ENCODE results near the gene MKLN1. TPM values are rescaled to one million over a fixed set of nuclear protein-coding genes. Genes with fewer than 3 reads are reported as not detected.

MKLN1 gene
- total RNA-seq, 4 donors from 2014 or later = 93.1 to 175 (median 102) TPM

DNA sequence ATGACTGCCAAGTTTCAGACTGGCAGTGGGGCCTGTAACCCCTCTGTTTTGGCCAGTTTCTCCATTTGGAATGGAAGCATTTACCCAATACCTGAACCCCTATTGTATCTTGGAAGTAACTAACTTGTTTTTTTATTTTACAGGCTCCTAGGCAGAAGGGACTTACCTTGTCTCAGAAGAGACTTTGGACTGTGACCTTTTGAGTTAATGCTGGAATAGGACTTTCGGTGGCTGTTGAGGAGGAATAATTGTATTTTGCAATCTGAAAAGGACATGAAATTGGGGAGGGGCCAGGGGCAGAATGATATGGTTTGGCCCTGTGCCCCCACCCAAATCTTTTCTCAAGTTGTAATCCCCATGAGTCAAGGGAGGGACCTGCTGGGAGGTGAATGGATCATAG lies 20.0 kb upstream of the MKLN1 start:
- Histone ChIP-seq H3K4me1 (peaks cover 6 to 8% of the 10 kb centered on the region in 2 donors), H3K36me3 (no peaks in the 10 kb centered on the region), H3K9me3 (no peaks in the 10 kb centered on the region), H3K4me3 (replicated peaks in 1 of 3) (no peak overlapping the region), H3K27ac (no peak overlapping the region), H3K27me3 (no peaks in the 10 kb centered on the region)
- intact Hi-C loops (cut with DNase I) = no loop called here
- DNase-seq = no peak
- WGBS, 2 donors = 95 to 100% methylated on average over 1 of the region's 1 CpG
- TF ChIP-seq CTCF (IDR thresholded peaks at IDR 0.05) (no peak), POLR2A (IDR thresholded peaks at IDR 0.05) (no peak)

GRCh38 chr7:131312838-131313237 lies 14.8 kb upstream of the MKLN1 start:
- DNase-seq = no peak
- no peak overlapping the region for H3K4me3 ChIP-seq (replicated peaks in 1 of 3)
- no peaks in the 10 kb centered on the region for H3K4me1 ChIP-seq
- 72 to 75% methylated on average over 1 of the region's 1 CpG for WGBS, 2 donors
- H3K27me3 ChIP-seq = no peaks in the 10 kb centered on the region
- no peaks in the 10 kb centered on the region for H3K9me3 ChIP-seq
- TF ChIP-seq CTCF (IDR thresholded peaks at IDR 0.05) = no peak
- no peak for TF ChIP-seq POLR2A (IDR thresholded peaks at IDR 0.05)
- H3K36me3 ChIP-seq = no peaks in the 10 kb centered on the region
- intact Hi-C loops (cut with DNase I) = no loop called here
- H3K27ac ChIP-seq = no peak overlapping the region

DNA sequence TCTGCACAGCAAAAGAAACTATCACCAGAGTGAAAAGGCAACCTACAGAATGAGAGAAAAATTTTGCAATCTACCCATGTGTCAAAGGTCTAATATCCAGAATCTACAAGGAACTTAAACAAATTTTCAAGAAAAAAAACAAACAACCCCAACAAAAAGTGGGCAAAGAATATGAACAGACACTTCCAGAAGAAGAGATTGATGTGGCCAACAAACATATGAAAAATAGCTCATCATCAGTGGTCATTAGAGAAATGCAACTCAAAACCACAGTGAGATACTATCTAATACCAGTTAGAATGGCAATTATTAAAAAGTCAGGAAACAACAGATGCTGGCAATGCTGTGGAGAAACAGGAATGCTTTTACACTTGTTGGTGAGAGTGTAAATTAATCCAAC lies 7.1 kb upstream of the MKLN1 start:
- intact Hi-C loops (cut with DNase I) = loop anchor here (10.0 kb wide), 1 partner anchor 216 kb away; no protein-coding TSS in a partner anchor
- H3K36me3 ChIP-seq = no peaks in the 10 kb centered on the region

GRCh38 chr7:131321656-131322055 lies 6.0 kb upstream of the MKLN1 start:
- intact Hi-C loops (cut with DNase I) = loop anchor here (10.0 kb wide), 1 partner anchor 217 kb away; no protein-coding TSS in a partner anchor
- H3K27ac ChIP-seq = no peak overlapping the region
- peaks cover 2% of the 10 kb centered on the region in 2 donors for H3K4me1 ChIP-seq
- TF ChIP-seq POLR2A (IDR thresholded peaks at IDR 0.05) = no peak
- no peak for TF ChIP-seq CTCF (IDR thresholded peaks at IDR 0.05)
- no peak overlapping the region for H3K4me3 ChIP-seq (replicated peaks in 1 of 3)
- H3K36me3 ChIP-seq = no peaks in the 10 kb centered on the region
- H3K27me3 ChIP-seq = no peaks in the 10 kb centered on the region
- DNase-seq = no peak
- no peaks in the 10 kb centered on the region for H3K9me3 ChIP-seq

More for the DNA sequence above, 7.1 kb upstream of the MKLN1 start:
- TF ChIP-seq POLR2A (IDR thresholded peaks at IDR 0.05) (no peak), CTCF (IDR thresholded peaks at IDR 0.05) (no peak)
- DNase-seq = no peak
- no peaks in the 10 kb centered on the region for H3K9me3 ChIP-seq
- no peak overlapping the region for H3K27ac ChIP-seq
- no peaks in the 10 kb centered on the region for H3K27me3 ChIP-seq
- H3K4me3 ChIP-seq (replicated peaks in 1 of 3) = no peak overlapping the region
- H3K4me1 ChIP-seq = no peaks in the 10 kb centered on the region

DNA sequence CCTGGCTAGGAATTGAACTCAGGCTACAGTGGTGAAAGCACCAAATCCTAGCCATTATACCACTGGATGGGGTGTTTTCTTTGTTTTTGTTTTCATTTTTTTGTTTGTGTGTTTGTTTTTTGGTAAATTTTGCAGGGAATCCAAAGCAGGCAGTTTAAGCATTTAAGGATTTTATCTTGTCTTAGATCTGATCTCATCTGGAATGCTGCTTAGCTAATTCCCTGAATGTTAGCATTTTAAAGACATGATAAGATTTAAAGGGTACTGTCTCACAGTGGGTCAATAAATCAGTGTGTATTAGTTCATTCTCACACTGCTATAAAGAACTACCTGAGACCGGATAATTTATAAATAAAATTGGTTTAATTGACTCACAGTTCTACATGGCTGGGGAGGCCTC lies 5.6 kb upstream of the MKLN1 start:
- Histone ChIP-seq H3K4me1 (peaks cover 5 to 6% of the 10 kb centered on the region in 2 donors), H3K27me3 (no peaks in the 10 kb centered on the region), H3K9me3 (no peaks in the 10 kb centered on the region), H3K36me3 (no peaks in the 10 kb centered on the region), H3K27ac (no peak overlapping the region), H3K4me3 (replicated peaks in 1 of 3) (no peak overlapping the region)
- no peak for TF ChIP-seq POLR2A (IDR thresholded peaks at IDR 0.05)
- TF ChIP-seq CTCF (IDR thresholded peaks at IDR 0.05) = no peak
- intact Hi-C loops (cut with DNase I) = loop anchor here (10.0 kb wide), 1 partner anchor 217 kb away; no protein-coding TSS in a partner anchor
- WGBS, 2 donors = 87 to 97% methylated on average over 1 of the region's 1 CpG
- DNase-seq = no peak

All from thyroid gland (tissue), 4 donors.